ENCODE results near the gene PDGFB.

PDGFB gene

GRCh38 chr22:39252461-39253434 is 8.0 kb upstream of the PDGFB start:
- CTCF ChIA-PET = interaction anchor here (0.8 to 3.0 kb wide), 5 partner anchors 9 to 82 kb away, joined by 3 to 6 read pairs (median 3); no protein-coding TSS in a partner anchor
- DNase-seq (ENCODE audit: extremely low spot score) = no peak
- TF ChIP-seq CTCF (IDR thresholded peaks at IDR 0.05; ENCODE audit: control extremely low read depth, extremely low read depth, low read depth, missing control alignments) = no peak
- POLR2A ChIA-PET = interaction anchor here (0.6 kb wide), 1 partner anchor 907 kb away, joined by 4 read pairs; no protein-coding TSS in a partner anchor

- CTCF ChIA-PET = interaction anchor here (0.9 to 3.0 kb wide), 3 partner anchors 26 to 382 kb away, joined by 3 to 6 read pairs (median 3); no protein-coding TSS in a partner anchor
- no peak for TF ChIP-seq CTCF (IDR thresholded peaks at IDR 0.05; ENCODE audit: control extremely low read depth, extremely low read depth, low read depth, missing control alignments)
- no peak for DNase-seq (ENCODE audit: extremely low spot score)
- POLR2A ChIA-PET = interaction anchor here (0.7 kb wide), 1 partner anchor 68 kb away, joined by 3 read pairs; no protein-coding TSS in a partner anchor
These were observed 7.1 kb upstream of the PDGFB start for GRCh38 chr22:39251762-39252460.

GRCh38 chr22:39250838-39251237 is 6.1 kb upstream of the PDGFB start:
- ChIA-PET CTCF (interaction anchor here (0.9 kb wide), 1 partner anchor 381 kb away, joined by 3 read pairs; no protein-coding TSS in a partner anchor), POLR2A (interaction anchor here (0.7 kb wide), 1 partner anchor 69 kb away, joined by 3 read pairs; no protein-coding TSS in a partner anchor)
- no peak for TF ChIP-seq CTCF (IDR thresholded peaks at IDR 0.05; ENCODE audit: control extremely low read depth, extremely low read depth, low read depth, missing control alignments)
- DNase-seq (ENCODE audit: extremely low spot score) = no peak

- ChIA-PET CTCF (interaction anchor here (1.6 to 1.7 kb wide), 2 partner anchors 14 to 79 kb away, joined by 3 to 5 read pairs; no protein-coding TSS in a partner anchor), POLR2A (no interaction called here)
- TF ChIP-seq CTCF (IDR thresholded peaks at IDR 0.05; ENCODE audit: control extremely low read depth, extremely low read depth, low read depth, missing control alignments) = no peak
- DNase-seq (ENCODE audit: extremely low spot score) = no peak
These were observed 5.3 kb upstream of the PDGFB start for GRCh38 chr22:39250131-39250530.

- ChIA-PET CTCF (interaction anchor here (1.6 to 1.8 kb wide), 3 partner anchors 15 to 78 kb away, joined by 3 to 5 read pairs (median 4); no protein-coding TSS in a partner anchor), POLR2A (interaction anchor here (0.7 kb wide), 1 partner anchor 62 kb away, joined by 4 read pairs; no protein-coding TSS in a partner anchor)
- TF ChIP-seq CTCF (IDR thresholded peaks at IDR 0.05; ENCODE audit: control extremely low read depth, extremely low read depth, low read depth, missing control alignments) = no peak
- DNase-seq (ENCODE audit: extremely low spot score) = no peak
These were observed 4.4 kb upstream of the PDGFB start for GRCh38 chr22:39249086-39249704.
